Spinal cord (tissue), 10 donors: ENCODE measurements around the gene SPECC1. TPM values are rescaled to one million over a fixed set of nuclear protein-coding genes. Genes with fewer than 3 reads are reported as not detected.
"Not testable (repeated sequence)": the region's sequence is repeated elsewhere in the genome, so short reads cannot be mapped to it uniquely, and the experiment has no call there.

Experiments used
- DNase-seq, 6 donors: peaks; one replicate each; pipeline versions ENCODE4 v3.0.0 to v3.0.0-alpha.2; 2013 to 2015; ENCODE audit warnings: low spot score in 6 of 6, low read depth in 4 of 6
- H3K27ac ChIP-seq: one replicate; pipeline ENCODE4 v1.5.1; 2013; ENCODE audit warnings: low read depth, low read length, control low read depth
- H3K27me3 ChIP-seq: one replicate; pipeline ENCODE4 v1.6.1; 2013; ENCODE audit warnings: low read length; ENCODE audit not compliant: control insufficient read depth, insufficient read depth
- H3K36me3 ChIP-seq: one replicate; pipeline ENCODE4 v1.6.1; 2013; ENCODE audit warnings: low read length; ENCODE audit not compliant: control insufficient read depth, insufficient read depth
- H3K4me1 ChIP-seq: one replicate; pipeline ENCODE4 v1.6.1; 2013; ENCODE audit warnings: low read length; ENCODE audit not compliant: control insufficient read depth, insufficient read depth
- H3K4me3 ChIP-seq: one replicate; pipeline ENCODE4 v1.5.1; 2013; ENCODE audit warnings: low read depth, low read length, control low read depth
- H3K9me3 ChIP-seq: one replicate; pipeline ENCODE4 v1.6.1; 2013; ENCODE audit warnings: low read length; ENCODE audit not compliant: control insufficient read depth, insufficient read depth
- WGBS: methylation state at CpG from one replicate; pipeline ENCODE4 v1.1.5; 2013; ENCODE audit warnings: missing lambda C conversion rate; ENCODE audit not compliant: insufficient coverage; 5-methylcytosine and 5-hydroxymethylcytosine counted together
- polyA plus RNA-seq, 2 donors: library from polyadenylated mRNA; unstranded; fragments of 120-200 nt; gene quantifications; one replicate each; pipeline ENCODE4 v1.2.1, GENCODE V29; 2013; ENCODE audit not compliant: insufficient read length in 2 of 2
- total RNA-seq, 2 donors: library from RNA; depleted of rRNA in 1 of 2; stranded (reverse); fragments of 120-200 nt in 1 of 2; fragments of >200 nt in 1 of 2; gene quantifications; one replicate each; pipeline versions ENCODE4 v1.2.3 to v1.2.4, GENCODE V29; 2013 to 2014
- donor health status: healthy.

Gene SPECC1
- total and polyA plus RNA-seq, 4 donors, result 45.6 to 52.1 (median 49.9) TPM

DNA sequence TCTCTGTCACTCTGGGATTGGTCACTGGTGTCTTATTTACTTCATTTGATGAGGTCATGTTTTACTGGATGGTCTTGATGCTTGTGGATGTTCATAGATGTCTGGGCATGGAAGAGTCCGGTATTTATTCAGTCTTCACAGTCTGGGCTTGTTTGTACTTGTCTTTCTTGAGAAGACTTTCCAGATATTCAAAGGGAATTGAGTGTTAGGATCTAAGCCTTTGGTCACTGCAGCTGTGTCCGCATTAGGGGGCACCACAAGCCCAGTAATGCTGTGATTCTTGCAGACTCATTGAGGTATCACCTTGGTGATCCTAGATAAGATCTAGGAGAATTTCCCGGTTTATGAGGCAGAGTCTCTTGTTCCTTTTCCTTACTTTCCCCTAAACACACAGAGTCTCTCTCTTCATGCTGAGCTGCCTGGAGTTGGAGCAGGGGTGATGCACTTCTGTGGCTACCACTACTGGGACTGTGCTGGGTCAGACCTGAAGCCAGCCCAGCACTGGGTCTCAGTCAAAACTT is 214.7 kb downstream of the SPECC1 start:
- no peaks in the 10 kb centered on the region for H3K27me3 ChIP-seq
- peak in 1 of 6 donors; percentile 36 for DNase-seq
- H3K27ac ChIP-seq, result no peak overlapping the region
- no peaks in the 10 kb centered on the region for H3K9me3 ChIP-seq
- 80% methylated on average over 2 of the region's 3 CpGs for WGBS
- peaks cover 23% of the 10 kb centered on the region for H3K4me1 ChIP-seq
- H3K4me3 ChIP-seq, result no peak overlapping the region
- peaks cover 6% of the 10 kb centered on the region for H3K36me3 ChIP-seq

DNA sequence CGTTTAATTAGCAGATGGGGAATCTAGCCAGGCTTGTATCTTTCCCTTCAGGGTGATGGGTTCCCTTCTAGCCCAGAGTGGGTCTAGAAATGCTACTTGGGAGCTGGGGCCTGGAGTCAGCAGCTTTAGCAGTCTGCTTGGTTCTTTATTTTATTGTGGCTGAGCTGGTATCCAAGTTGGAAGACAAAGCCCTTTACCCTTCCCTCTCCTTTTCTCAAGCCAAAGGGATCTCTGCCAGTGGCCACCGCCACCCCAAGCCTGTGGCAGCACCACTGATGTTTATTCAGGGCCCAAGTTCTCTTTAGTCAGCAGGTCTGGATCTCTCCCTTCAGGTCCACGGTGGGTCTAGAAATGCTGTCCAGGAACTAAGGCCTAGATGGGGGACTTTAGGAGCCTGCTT is 215.2 kb downstream of the SPECC1 start:
- Histone ChIP-seq H3K9me3 (no peaks in the 10 kb centered on the region), H3K4me1 (peaks cover 23% of the 10 kb centered on the region), H3K4me3 (no peak overlapping the region)

DNA sequence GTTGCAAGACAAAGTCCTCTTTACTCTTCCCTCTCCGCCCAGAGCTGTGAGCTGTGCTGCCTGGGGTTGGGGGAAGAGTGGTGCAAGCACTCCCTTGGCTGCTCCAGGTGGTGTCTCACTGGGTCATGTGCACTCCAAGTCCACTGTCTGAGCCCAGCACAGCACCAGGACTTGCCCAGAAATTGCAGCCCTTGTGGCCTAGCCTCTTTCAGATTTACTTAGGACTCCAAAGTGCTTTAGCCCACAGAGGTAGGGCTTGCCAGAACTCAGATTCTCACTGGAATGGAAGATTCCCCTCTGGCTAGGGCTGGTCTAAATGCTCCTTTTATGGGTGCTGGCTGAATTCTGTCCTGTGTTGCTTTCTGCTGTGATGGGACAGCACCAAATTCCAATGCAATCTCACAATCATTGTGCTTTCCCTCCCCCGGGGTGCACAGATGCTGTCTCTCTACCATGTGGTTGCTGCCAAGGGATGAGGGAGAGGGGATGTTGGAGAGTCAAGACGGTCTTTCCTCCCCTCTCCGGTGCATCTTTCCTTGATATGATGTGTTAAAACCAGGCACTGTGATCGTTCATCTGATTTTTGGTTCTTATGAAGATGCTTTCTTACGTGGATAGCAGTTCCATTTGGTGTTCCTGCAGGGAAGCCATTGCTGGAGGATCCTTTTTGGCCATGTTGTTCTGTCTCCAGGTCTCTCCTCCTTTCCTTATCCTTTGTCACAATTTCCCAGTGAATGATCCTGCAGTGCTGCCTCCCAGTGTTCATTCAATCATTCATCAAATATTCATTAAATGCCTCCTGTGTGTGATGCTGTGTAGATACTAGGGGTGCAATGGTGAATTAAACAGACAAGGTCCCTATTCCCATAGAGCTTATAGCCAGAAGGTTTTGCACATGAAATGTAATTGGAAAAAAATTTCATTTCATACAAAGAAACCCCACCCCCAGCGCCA is 216.3 kb downstream of the SPECC1 start:
- H3K9me3 ChIP-seq, result no peaks in the 10 kb centered on the region
- no peak overlapping the region for H3K27ac ChIP-seq
- peaks cover 23% of the 10 kb centered on the region for H3K4me1 ChIP-seq
- peaks cover 10% of the 10 kb centered on the region for H3K36me3 ChIP-seq
- no peak overlapping the region for H3K4me3 ChIP-seq
- peak in 2 of 6 donors; percentile 41 to 85 for DNase-seq
- no peaks in the 10 kb centered on the region for H3K27me3 ChIP-seq
- WGBS, result 30% methylated on average over 2 of the region's 7 CpGs

More for the DNA sequence above, 215.2 kb downstream of the SPECC1 start:
- Histone ChIP-seq H3K36me3 (peaks cover 7% of the 10 kb centered on the region), H3K27me3 (no peaks in the 10 kb centered on the region), H3K27ac (peak overlapping the region; percentile 15)
- DNase-seq, result no peak
- 73% methylated on average over 2 of the region's 3 CpGs for WGBS

DNA sequence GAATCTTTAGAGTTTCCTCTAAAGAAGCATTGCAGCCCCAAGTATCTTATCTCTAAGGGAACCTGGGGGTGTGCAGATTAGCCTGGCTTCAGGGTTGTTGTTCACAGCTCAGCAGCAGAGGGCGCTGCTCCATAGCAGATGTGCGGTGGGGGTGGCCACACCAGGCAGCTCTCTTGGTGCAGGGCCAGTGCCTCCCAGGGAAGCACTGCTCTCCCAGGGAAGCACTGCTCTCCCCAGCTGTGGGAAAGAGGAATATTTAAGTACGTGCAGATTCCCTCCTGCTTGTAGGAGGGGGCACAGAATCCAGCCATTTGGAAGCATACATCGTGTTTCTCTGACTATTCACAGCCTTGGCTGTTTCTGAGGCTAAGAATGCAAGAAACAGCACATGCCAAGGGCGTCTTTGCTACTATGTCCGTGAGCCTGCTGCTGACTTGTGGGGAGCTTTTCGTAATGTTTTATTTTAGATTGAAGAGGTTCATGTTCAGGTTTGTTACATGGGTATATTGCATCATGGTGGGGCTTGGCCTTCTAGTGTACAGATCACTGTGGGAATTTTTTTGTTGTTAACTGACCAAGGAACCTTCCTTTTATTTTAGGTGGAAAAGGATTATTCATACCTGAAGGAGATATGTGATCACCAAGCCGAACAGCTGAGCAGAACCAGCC is 217.8 kb downstream of the SPECC1 start:
- WGBS, result 34% methylated on average over 8 of the region's 8 CpGs
- DNase-seq, result peak; percentile 68 to 93 (median 74)
- H3K4me3 ChIP-seq, result no peak overlapping the region
- no peaks in the 10 kb centered on the region for H3K9me3 ChIP-seq
- peaks cover 23% of the 10 kb centered on the region for H3K4me1 ChIP-seq
- no peaks in the 10 kb centered on the region for H3K27me3 ChIP-seq
- peak overlapping the region; percentile 47 for H3K27ac ChIP-seq
- peaks cover 13% of the 10 kb centered on the region for H3K36me3 ChIP-seq

DNA sequence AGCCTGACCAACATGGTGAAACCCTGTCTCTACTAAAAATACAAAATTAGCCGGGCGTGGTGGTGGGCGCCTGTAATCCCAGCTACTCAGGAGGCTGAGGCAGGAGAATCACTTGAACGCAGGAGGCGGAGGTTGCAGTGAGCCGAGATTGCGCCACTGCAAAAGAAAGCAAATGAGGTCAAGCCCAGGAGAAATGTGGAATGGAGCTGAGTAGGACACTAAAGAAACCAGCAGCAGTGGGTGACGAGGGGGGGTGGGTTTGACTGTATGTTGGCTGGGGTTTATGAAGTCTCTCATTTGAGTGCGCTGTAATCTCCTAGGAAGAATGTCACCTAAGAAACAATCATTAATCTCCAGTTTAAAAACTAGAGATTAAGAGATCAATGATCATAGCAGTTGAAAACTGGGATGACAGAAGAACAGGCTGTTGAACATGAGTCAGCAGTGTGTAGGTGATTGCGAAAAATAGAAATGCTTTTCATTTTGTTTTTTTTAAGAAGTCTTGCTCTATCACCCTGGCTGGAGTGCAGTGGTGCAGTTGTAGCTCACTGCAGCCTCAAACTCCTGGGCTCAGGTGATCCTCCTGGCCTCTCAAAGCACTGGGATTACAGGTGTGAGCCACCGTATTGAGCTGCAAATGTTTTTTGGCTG is 218.7 kb downstream of the SPECC1 start:
- Histone ChIP-seq H3K36me3 (peaks cover 21% of the 10 kb centered on the region), H3K4me1 (peaks cover 23% of the 10 kb centered on the region)
- not testable (repeated sequence) for H3K4me3 ChIP-seq, H3K9me3 ChIP-seq, H3K27ac ChIP-seq, H3K27me3 ChIP-seq, DNase-seq
- WGBS, result 94% methylated on average over 9 of the region's 11 CpGs

DNA sequence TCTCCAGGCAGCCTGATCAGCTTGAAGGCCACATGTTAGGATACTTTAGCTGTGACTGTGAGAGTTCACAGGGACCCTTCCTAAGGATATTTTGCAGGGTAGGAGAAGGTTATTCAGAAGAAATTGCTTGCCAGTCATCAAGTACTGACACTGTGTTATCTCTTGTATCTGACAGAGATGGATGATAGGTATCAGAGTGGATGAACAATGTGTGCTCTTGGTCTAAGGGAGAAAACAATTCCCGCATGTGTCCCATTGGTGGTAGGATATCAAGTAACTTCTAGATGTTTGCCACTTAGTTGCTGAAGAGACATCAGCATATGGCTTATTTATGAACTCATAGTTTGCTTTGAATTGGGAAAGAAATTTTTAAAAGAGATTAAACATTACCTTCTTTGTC is 219.3 kb downstream of the SPECC1 start:
- DNase-seq, result no peak
- WGBS, result no CpG with 5 or more reads among the region's 1 CpG
- no peak overlapping the region for H3K4me3 ChIP-seq
- no peak overlapping the region for H3K27ac ChIP-seq
- H3K36me3 ChIP-seq, result peaks cover 22% of the 10 kb centered on the region
- H3K4me1 ChIP-seq, result peaks cover 23% of the 10 kb centered on the region
- H3K9me3 ChIP-seq, result no peaks in the 10 kb centered on the region
- no peaks in the 10 kb centered on the region for H3K27me3 ChIP-seq

DNA sequence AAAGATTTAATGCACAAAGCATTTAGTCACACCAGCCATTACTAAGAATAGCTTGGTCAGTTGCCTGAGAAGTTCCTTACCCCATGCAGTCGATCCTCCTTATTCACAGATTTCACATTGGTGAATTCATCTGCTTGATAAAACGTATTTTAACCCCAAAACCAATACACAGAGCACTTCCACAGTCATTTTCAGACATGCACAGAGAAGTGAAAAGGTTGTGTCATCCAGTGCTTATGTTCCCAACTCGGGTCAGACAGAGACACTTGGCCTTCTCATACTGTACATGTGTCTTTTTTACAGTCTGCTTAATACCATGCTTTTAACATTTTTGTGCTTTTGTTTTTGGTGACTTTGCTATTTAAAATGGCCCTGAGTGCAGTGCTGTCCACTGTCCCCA is 219.7 kb downstream of the SPECC1 start:
- peaks cover 22% of the 10 kb centered on the region for H3K36me3 ChIP-seq
- WGBS, result 14% methylated on average over 1 of the region's 3 CpGs
- no peaks in the 10 kb centered on the region for H3K27me3 ChIP-seq
- peaks cover 23% of the 10 kb centered on the region for H3K4me1 ChIP-seq
- no peak overlapping the region for H3K27ac ChIP-seq
- H3K4me3 ChIP-seq, result no peak overlapping the region
- H3K9me3 ChIP-seq, result no peaks in the 10 kb centered on the region
- no peak for DNase-seq

DNA sequence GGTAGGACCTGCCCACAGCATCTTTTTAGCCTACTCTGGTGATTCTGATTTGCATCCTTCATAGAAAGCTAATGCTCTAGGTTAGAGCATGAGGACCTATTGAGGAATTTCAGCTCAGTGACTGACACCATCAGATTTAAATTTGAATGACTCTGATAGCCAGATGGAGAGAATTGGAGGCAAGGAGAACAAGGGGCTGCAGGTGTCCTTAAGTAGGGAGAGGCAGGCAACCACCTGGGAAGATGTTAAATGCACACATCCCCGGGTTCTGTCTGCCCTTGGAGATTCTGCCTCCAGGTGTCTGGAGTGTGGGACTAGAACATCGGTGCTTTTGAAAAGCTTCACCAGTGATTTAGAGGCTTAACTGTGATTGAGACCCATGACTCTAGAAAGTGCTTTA is 221.8 kb downstream of the SPECC1 start:
- H3K4me1 ChIP-seq, result peaks cover 6% of the 10 kb centered on the region
- no peaks in the 10 kb centered on the region for H3K27me3 ChIP-seq
- H3K9me3 ChIP-seq, result no peaks in the 10 kb centered on the region
- H3K36me3 ChIP-seq, result peaks cover 25% of the 10 kb centered on the region
- WGBS, result 41% methylated on average over 2 of the region's 2 CpGs
- DNase-seq, result no peak
- H3K4me3 ChIP-seq, result no peak overlapping the region
- no peak overlapping the region for H3K27ac ChIP-seq

DNA sequence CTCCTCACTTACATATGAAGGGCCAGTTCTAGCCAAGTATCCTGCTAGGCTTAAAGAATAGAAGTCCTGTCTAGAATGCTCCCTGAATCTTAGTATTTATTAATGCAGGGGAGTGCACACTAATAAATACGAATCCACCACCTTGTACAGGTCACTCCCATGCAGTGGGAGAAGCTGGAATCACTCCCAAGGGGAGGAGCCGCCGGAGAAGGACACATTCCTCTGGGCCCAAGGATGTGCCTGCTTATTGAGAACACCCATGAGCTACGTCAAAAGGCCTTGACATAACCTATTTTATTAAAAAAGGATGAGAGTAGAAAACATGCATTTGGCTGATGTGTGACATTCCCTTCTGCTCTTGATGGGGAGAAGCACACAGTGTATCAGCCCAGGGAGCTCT is 223.5 kb downstream of the SPECC1 start:
- Histone ChIP-seq H3K4me1 (peaks cover 3% of the 10 kb centered on the region), H3K9me3 (no peaks in the 10 kb centered on the region), H3K27me3 (no peaks in the 10 kb centered on the region), H3K4me3 (no peak overlapping the region), H3K27ac (no peak overlapping the region), H3K36me3 (peaks cover 25% of the 10 kb centered on the region)
- no peak for DNase-seq
- 90% methylated on average over 2 of the region's 4 CpGs for WGBS
